ENCODE results near the gene FRRS1.

DNA sequence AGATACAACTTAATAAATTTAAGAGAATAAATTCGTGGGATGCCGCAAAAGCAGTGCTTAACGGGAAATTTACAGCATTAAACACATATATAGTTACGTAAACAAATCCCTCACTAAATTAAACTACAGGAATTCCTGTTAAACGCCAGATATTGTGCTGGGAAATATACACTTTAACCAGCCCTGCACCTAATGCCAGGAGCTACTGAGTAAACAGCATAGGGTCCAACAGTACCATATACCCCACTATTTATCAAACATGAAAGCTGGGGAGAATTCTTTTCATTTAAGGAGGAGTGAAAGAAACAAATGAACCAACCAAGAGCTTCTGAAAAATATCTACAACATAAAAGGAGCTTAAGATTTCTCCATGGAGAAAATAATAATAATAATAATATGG lies 11.7 kb downstream of the FRRS1 start:
- TF ChIP-seq CTCF (IDR thresholded peaks at IDR 0.05; ENCODE audit: low read length) (no peak), EZH2 (optimal IDR thresholded peaks at IDR 0.05; ENCODE audit: low read depth, low read length) (no peak)

Data from MM.1S (cell line).